Endothelial cell of umbilical vein (primary cell): Measurements from ENCODE around the gene SMTNL2. TPM values are rescaled to one million over a fixed set of nuclear protein-coding genes. Genes with fewer than 3 reads are reported as not detected.
"Not testable (repeated sequence)": the region's sequence is repeated elsewhere in the genome, so short reads cannot be mapped to it uniquely, and the experiment has no call there.

Source experiments
- BruUV-seq: library from RNA; stranded (reverse); fragments of 400-500 nt; replicated peaks from 2 replicates; lab custom pipeline; 2021; lab: Mats Ljungman, UMichigan
- CTCF ChIA-PET: fragments of 300-600, 350-600 bp; sonication (Branson Sonifier 250); formaldehyde crosslinking; loops from one replicate; lab custom pipeline; 2021; ENCODE audit warnings: antibody characterized with exemption, inconsistent platforms; lab: Charles Lee
- POLR2A ChIA-PET: fragments of 300-600, 350-600 bp; sonication (Branson Sonifier 250); formaldehyde crosslinking; loops from one replicate; lab custom pipeline; 2021; ENCODE audit warnings: antibody characterized with exemption, inconsistent platforms; lab: Charles Lee
- DNase-seq: peaks from one replicate; pipeline ENCODE4 v3.0.0-alpha.2; 2011; ENCODE audit warnings: low read depth, low spot score
- FAIRE-seq: peaks from 2 replicates; lab custom pipeline; 2011; peaks lifted over from hg19 to GRCh38; lab: Jason Lieb, UNC
- H2AFZ ChIP-seq: 2 replicates; pipeline ENCODE4 v1.6.0; 2012; ENCODE audit warnings: low read depth, low read length, control low read depth, inconsistent platforms
- H3K27ac ChIP-seq: 2 replicates; pipeline ENCODE4 v1.5.1; 2011; ENCODE audit warnings: low read depth, mild to moderate bottlenecking, control low read depth, low read length, moderate library complexity; ENCODE audit not compliant: insufficient read depth
- H3K27me3 ChIP-seq, 2 experiments: 2 replicates each; pipeline versions ENCODE4 v1.6.0 to v1.6.1; 2011; ENCODE audit warnings: low read length in 2 of 2, mixed read lengths in 1 of 2; ENCODE audit not compliant: control insufficient read depth in 2 of 2, insufficient read depth in 2 of 2
- H3K36me3 ChIP-seq, 2 experiments: 2 replicates in 1 of 2; 3 replicates in 1 of 2; pipeline ENCODE4 v1.5.1; 2011; ENCODE audit warnings: low read length in 2 of 2, mild to moderate bottlenecking in 1 of 2, moderate library complexity in 1 of 2; ENCODE audit not compliant: control insufficient read depth in 2 of 2, insufficient read depth in 2 of 2; ENCODE audit errors: extremely low read depth in 1 of 2
- H3K4me1 ChIP-seq: 3 replicates; pipeline ENCODE4 v1.5.1; 2011; ENCODE audit warnings: mild to moderate bottlenecking, low read length; ENCODE audit not compliant: control insufficient read depth, insufficient read depth; ENCODE audit errors: extremely low read depth
- H3K4me2 ChIP-seq: 2 replicates; pipeline ENCODE4 v1.6.1; 2011; ENCODE audit warnings: low read length, control low read depth, mixed read lengths; ENCODE audit not compliant: insufficient read depth
- H3K4me3 ChIP-seq, 3 experiments: fragments of 200-600 bp in 1 of 3; sonication (generic), shearing (Covaris generic) in 1 of 3; replicated peaks in 1 of 3; 2 replicates each; pipeline ENCODE4 v1.5.1; 2011 to 2016; ENCODE audit warnings: control low read depth in 3 of 3, low read length in 3 of 3, mild to moderate bottlenecking in 2 of 3, inconsistent platforms in 1 of 3, low read depth in 1 of 3, moderate library complexity in 1 of 3; ENCODE audit not compliant: insufficient read depth in 1 of 3
- H3K79me2 ChIP-seq: 2 replicates; pipeline ENCODE4 v1.6.0; 2012; ENCODE audit warnings: low read length, inconsistent platforms; ENCODE audit not compliant: control insufficient read depth, insufficient read depth
- H3K9ac ChIP-seq: replicated peaks from 2 replicates; pipeline ENCODE3; 2011; ENCODE audit warnings: low read length, control low read depth; ENCODE audit not compliant: insufficient read depth; ENCODE audit errors: extremely low read depth
- H3K9me1 ChIP-seq: replicated peaks from 3 replicates; pipeline ENCODE4 v1.6.0; 2011; ENCODE audit warnings: mild to moderate bottlenecking, low read length; ENCODE audit not compliant: control insufficient read depth, insufficient read depth; ENCODE audit errors: extremely low read depth
- H3K9me3 ChIP-seq: replicated peaks from 2 replicates; pipeline ENCODE4 v1.5.1; 2012; ENCODE audit warnings: low read length, inconsistent platforms; ENCODE audit not compliant: control insufficient read depth, insufficient read depth
- H4K20me1 ChIP-seq: replicated peaks from 2 replicates; pipeline ENCODE3; 2011; ENCODE audit warnings: mild to moderate bottlenecking, low read length; ENCODE audit not compliant: control insufficient read depth, insufficient read depth; ENCODE audit errors: extremely low read depth
- CTCF ChIP-seq, 2 donors: IDR thresholded peaks; 1 replicate in 1 of 2; 2 replicates in 1 of 2; pipeline ENCODE4 v1.5.1; 2011; ENCODE audit warnings: low read length in 2 of 2, mild to moderate bottlenecking in 2 of 2, moderate library complexity in 2 of 2, control low read depth in 1 of 2, inconsistent platforms in 1 of 2, low read depth in 1 of 2; ENCODE audit not compliant: insufficient read depth in 1 of 2; ENCODE audit errors: extremely low read depth in 1 of 2
- EZH2 ChIP-seq: IDR thresholded peaks from 2 replicates; pipeline ENCODE4 v1.6.1; 2012; ENCODE audit warnings: borderline replicate concordance, low read depth, mild to moderate bottlenecking, moderate library complexity, low read length, inconsistent platforms; ENCODE audit not compliant: severe bottlenecking
- FOS ChIP-seq: IDR thresholded peaks from 2 replicates; pipeline ENCODE4 v1.6.1; 2011; ENCODE audit warnings: mild to moderate bottlenecking, low read length, moderate library complexity, borderline replicate concordance; ENCODE audit not compliant: insufficient read depth
- GATA2 ChIP-seq: IDR thresholded peaks from 2 replicates; pipeline ENCODE4 v1.7.0; 2011; ENCODE audit warnings: low read depth, mild to moderate bottlenecking, moderate library complexity, mixed read lengths, low read length; ENCODE audit not compliant: insufficient read length, insufficient read depth
- JUN ChIP-seq: IDR thresholded peaks from 2 replicates; pipeline ENCODE4 v1.6.1; 2011; ENCODE audit warnings: borderline replicate concordance, low read depth; ENCODE audit not compliant: insufficient read length, insufficient read depth
- MAX ChIP-seq: IDR thresholded peaks from 2 replicates; pipeline ENCODE4 v1.6.1; 2011; ENCODE audit not compliant: insufficient read depth, insufficient read length
- MYC ChIP-seq: IDR thresholded peaks from one replicate; pipeline ENCODE4 v1.6.1; 2011; ENCODE audit warnings: mild to moderate bottlenecking, low read depth, low read length
- POLR2A ChIP-seq: IDR thresholded peaks from 2 replicates; pipeline ENCODE4 v1.6.1; 2012; ENCODE audit warnings: low read depth, mild to moderate bottlenecking, control low read depth, low read length
- POLR2AphosphoS5 ChIP-seq: IDR thresholded peaks from 2 replicates; pipeline ENCODE4 v1.6.1; 2012; ENCODE audit warnings: low read depth, mild to moderate bottlenecking, control low read depth, low read length, moderate library complexity; ENCODE audit not compliant: insufficient read depth
- dilution Hi-C: fragments of 300-500 bp; cut with MboI; formaldehyde crosslinking; loops from one replicate; pipeline ENCODE4 v1.15.0; 2019; ENCODE audit warnings: low sequenced_read_pairs; ENCODE audit not compliant: extremely low pct_ligation_motif_present
- intact Hi-C: fragments of 100-400 bp; cut with micrococcal nuclease; formaldehyde crosslinking; loops from one replicate; pipeline ENCODE4 v1.10.0; 2022
- polyA plus RNA-seq, 4 experiments: library from polyadenylated mRNA; depleted of rRNA in 3 of 4; stranded (reverse) in 3 of 4; unstranded in 1 of 4; fragments of >200 nt; gene quantifications; 2 replicates each; pipeline versions ENCODE4 v1.2.1 to v1.2.3, GENCODE V29; 2011 to 2012; ENCODE audit warnings: missing spikeins in 1 of 4
- total RNA-seq: library from RNA; stranded (reverse); gene quantifications from 2 replicates; pipeline ENCODE4 v1.2.3, GENCODE V29; 2021

Gene SMTNL2
- total and polyA plus RNA-seq, 2 donors (not counting 3 experiments of a cell fraction or from before 2014, with no cell fraction given) = not detected

GRCh38 chr17:4652997-4653396 lies 68.7 kb downstream of the SMTNL2 start:
- H3K36me3 ChIP-seq = no peaks in the 10 kb centered on the region
- H3K27me3 ChIP-seq = peaks cover 0 to 5% of the 10 kb centered on the region in 2 experiments
- H3K27ac ChIP-seq = no peak overlapping the region
- no peak overlapping the region for H3K4me2 ChIP-seq
- FAIRE-seq = no peak
- BruUV-seq = no TSS peak
- H3K79me2 ChIP-seq = no peaks in the 10 kb centered on the region
- H4K20me1 ChIP-seq = no peaks in the 10 kb centered on the region
- H3K4me1 ChIP-seq = no peaks in the 10 kb centered on the region
- H3K4me3 ChIP-seq = no peak overlapping the region
- H3K9me1 ChIP-seq = no peaks in the 10 kb centered on the region
- no peak overlapping the region for H2AFZ ChIP-seq
- DNase-seq = no peak
- H3K9ac ChIP-seq = no peak overlapping the region
- POLR2A ChIA-PET = no interaction called here
- no peaks in the 10 kb centered on the region for H3K9me3 ChIP-seq
- dilution Hi-C loops (no loop called here), intact Hi-C loops (no loop called here)
- CTCF ChIA-PET = no interaction called here
- no peak for TF ChIP-seq MYC
- no peak for TF ChIP-seq JUN
- TF ChIP-seq CTCF (IDR thresholded peaks at IDR 0.05; ENCODE audit: extremely low read depth in 1 of 2, insufficient read depth in 1 of 2, low read depth in 1 of 2, low read length in 2 of 2) = no peak
- no peak for TF ChIP-seq EZH2
- no peak for TF ChIP-seq POLR2AphosphoS5
- TF ChIP-seq FOS = no peak
- TF ChIP-seq GATA2 = no peak
- TF ChIP-seq MAX = no peak
- no peak for TF ChIP-seq POLR2A

GRCh38 chr17:4655933-4656332 lies 71.6 kb downstream of the SMTNL2 start:
- not testable (repeated sequence) for H3K9me3 ChIP-seq, H3K36me3 ChIP-seq

More at GRCh38 chr17:4655933-4656332, 71.6 kb downstream of the SMTNL2 start:
- H3K9me1 ChIP-seq, FAIRE-seq, H3K4me1 ChIP-seq, H3K27ac ChIP-seq, POLR2A ChIA-PET, H2AFZ ChIP-seq, H3K9ac ChIP-seq, H3K4me2 ChIP-seq, H3K79me2 ChIP-seq, H3K27me3 ChIP-seq, intact Hi-C loops, H4K20me1 ChIP-seq, H3K4me3 ChIP-seq, BruUV-seq, dilution Hi-C loops, DNase-seq: not testable (repeated sequence)
- CTCF ChIA-PET = interaction anchor here (1.6 kb wide), 1 partner anchor 89 kb away, joined by 4 read pairs; no protein-coding TSS in a partner anchor
